GM21723 (cell line): ENCODE measurements around the gene RAI1.
"Not testable (repeated sequence)": the region's sequence is repeated elsewhere in the genome, so short reads cannot be mapped to it uniquely, and the experiment has no call there.

Source experiments
- ATAC-seq: cut with Tn5 transposase; IDR thresholded peaks from one replicate; pipeline ENCODE4 v1.9.1; 2021; ENCODE audit warnings: mild to moderate bottlenecking, moderate library complexity; ENCODE audit not compliant: unreplicated experiment

The RAI1 gene

GRCh38 chr17:17681187-17681743 is at the start of gene RAI1:
RAI1 (plus strand) TSS chr17:17681458; CDS start chr17:17792949, 111,491 bp downstream.
- peak; percentile 49 for ATAC-seq

DNA sequence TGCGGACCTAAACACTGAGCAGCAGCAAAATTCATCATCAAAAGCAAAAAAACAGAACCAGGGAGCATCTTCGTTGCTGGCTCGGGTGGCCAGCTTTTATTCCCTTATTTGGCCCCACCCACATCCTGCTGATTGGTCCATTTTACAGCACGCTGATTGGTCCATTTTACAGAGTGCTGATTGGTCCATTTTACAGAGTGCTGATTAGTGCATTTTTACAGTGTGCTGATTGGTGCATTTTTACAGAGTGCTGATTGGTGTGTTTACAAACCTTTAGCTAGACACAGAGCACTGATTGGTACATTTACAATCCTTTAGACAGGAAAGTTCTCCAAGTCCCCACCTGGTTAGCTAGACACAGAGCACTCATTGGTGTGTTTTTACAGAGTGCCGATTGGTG is 48.6 kb upstream of the RAI1 start:
- ATAC-seq = not testable (repeated sequence)

DNA sequence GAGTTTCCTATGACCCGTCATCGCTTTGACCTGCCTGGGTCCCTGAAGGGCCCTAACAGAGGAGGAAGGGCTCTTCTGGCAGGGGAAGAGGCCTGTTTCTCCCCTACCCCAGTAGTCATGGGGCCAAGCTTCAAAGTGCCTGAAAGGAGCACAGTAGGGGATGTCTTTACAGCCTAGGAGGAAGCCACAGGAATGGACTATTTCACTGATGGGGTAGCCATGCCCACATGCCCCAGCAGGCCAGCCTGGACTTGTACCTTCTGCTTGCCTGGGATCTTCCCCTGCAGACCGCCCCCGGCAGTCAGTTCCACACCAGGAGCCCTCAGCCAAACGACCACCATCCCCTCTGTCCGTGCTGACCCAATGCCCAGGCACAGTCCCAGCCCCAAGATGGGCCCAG is 47.9 kb upstream of the RAI1 start:
- ATAC-seq = no peak

- no peak for ATAC-seq
Measured at GRCh38 chr17:17635126-17635525, 46.1 kb upstream of the RAI1 start.

DNA sequence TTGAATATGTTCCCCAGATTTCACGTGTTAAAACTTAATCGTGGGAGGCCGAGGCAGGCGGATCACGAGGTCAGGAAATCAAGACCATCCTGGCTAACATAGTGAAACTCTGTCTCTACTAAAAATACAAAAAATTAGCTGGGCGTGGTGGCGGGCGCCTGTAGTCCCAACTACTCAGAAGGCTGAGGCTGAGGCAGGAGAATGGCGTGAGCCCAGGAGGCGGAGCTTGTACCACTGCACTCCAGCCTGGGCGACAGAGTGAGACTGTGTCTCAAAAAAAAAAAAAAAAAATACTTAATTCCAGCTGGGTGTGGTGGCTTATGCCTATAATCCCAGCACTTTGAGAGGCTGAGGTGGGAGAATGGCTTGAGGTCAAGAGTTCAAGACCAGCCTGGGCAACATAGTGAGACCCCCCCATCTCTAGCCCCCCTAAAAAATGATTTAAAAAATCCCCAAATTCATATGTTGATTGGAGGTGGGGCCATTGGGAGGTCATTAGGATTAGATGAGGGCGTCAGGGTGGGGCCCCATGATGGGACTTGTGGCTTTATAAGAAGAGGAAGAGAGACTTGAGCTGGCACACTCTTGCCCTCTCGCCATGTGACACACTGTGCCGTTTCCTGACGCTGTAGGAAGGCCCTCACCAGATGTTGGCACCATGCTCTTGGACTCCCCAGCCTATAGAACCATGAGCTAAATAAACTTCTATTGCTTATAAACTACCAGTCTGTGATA is 45.6 kb upstream of the RAI1 start:
- not testable (repeated sequence) for ATAC-seq

- ATAC-seq = no peak
Measured at GRCh38 chr17:17636272-17636885, 44.9 kb upstream of the RAI1 start.

DNA sequence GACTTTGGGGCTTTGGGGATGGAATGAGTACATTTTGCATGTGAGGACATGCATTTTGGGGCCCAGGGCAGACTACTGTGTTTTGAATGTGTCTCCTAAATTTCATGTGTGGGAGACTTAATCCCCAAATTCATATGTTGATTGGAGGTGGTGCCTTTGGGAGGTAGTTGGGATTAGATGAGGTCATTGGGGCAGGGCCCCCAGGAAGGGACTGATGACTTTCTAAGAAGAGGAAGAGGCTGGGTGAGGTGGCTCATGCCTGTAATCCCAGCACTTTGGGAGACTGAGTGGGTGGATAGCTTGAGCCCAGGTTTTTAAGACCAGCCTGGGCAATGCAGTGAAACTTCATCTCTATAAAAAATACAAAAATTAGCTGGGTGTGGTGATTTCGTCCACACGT is 42.8 kb upstream of the RAI1 start:
- ATAC-seq = no peak

- ATAC-seq = not testable (repeated sequence)
Measured at GRCh38 chr17:17639661-17640270, 41.5 kb upstream of the RAI1 start.

DNA sequence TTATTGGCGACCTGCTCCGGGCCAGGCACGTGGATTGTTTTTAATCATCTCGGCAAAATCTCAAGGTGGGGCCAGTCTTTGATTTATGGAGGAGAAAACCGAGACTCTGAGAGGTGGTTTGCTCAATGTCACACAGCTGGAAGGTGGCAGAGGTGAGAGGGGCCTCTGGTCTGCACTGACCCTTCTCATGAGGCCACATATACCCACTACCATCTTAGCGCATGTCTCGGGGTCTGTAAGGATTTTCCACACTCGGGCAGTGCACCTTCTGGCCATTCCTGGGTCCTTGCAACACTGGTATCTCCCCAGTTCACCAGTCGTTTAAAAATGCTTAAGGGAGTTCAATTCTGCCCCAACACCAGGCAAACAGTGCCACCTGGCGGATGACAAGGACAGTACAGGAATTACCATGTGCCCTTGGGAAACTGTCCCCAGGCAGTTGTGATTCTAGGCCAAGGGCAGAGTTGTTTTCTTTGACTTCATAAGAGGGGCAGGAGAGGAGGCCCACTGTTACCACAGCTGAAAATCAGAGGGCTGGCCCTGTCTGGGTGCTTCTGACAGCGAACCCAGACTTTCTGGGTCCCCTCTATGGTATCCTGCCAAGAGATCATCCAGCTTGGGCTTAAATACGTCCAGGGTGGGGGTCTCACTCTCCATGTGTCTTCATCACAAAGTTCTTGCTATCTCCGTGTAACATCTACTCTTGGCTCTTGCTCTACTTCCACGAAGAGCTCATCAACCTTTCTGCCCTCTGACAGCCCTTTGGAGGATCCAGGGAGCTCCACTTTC is 39.4 kb upstream of the RAI1 start:
- ATAC-seq = no peak

DNA sequence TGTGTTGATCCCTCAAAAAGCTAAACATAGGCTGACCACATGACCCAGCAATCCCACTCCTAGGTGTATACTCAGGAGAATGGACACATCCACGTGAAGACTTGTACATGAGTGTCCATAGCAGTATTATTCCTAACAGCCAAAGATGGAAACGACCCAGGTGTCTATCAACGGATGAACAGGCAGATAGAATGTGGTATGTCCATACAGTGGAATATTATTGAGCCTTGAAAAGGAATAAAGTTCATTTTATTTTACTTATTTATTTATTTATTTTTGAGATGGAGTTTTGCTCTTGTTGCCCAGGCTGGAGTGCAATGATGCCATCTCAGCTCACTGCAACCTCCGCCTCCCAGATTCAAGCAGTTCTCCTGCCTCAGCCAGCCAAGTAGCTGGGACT is 36.1 kb upstream of the RAI1 start:
- not testable (repeated sequence) for ATAC-seq

GRCh38 chr17:17645961-17646360 is 35.3 kb upstream of the RAI1 start:
- no peak for ATAC-seq

- ATAC-seq = no peak
Measured at GRCh38 chr17:17647524-17648178, 33.6 kb upstream of the RAI1 start.

DNA sequence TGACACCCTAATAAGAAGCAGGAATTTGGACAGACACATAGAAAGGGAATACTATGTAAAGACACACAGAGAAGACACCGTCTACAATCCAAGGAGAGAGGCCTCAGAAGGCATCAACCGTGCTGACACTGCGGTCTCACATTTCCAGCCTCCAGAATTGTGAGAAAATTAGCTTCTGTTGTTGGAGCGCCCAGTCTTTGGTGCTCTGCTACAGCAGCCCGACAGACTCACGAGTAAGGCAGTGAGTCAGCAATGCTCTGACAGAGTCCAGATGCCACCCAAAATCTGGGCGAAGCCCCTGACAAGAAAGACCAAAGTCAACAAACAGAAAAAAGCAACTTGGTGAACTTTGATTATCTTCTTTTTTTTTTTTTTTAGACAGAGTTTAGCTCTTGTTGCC is 32.5 kb upstream of the RAI1 start:
- ATAC-seq = no peak

DNA sequence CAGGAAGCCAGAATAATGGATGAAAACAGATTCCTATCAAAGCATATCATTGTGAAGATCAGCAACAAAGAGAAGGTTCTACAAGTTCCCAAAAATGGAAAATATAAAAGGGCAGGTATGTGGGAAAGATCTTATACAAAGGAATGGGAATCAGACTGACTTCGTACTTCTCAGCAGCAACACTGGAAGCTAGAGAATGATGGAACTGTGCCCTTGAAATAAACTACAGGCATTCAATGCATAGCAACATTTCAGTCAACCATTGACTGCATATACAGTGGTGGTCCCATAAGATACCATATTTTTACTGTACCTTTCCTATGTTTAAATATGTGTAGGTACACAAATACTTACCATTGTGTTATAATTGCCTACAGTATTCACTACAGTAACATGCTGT is 30.3 kb upstream of the RAI1 start:
- no peak for ATAC-seq

DNA sequence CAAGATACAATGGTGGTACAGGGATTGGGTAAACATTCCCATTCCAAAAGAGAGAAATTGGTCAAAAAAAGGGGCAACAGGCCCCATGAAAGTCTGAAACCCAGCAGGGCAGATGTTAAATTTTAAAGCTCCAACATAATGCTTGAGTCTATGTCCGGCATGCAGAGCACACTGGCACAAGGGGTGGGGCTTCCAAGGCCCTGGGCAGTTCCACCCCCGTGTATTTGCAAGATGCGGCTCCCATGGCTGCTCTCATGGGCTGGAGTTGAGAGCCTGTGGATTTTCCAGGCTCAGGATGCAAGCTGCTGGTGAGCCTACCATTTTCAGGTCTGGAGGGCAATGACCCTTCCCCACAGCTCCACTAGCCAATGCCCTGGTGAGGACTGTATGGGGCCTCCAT is 27.9 kb upstream of the RAI1 start:
- ATAC-seq = no peak

GRCh38 chr17:17659340-17659739 is 21.9 kb upstream of the RAI1 start:
- ATAC-seq = no peak

GRCh38 chr17:17661134-17661533 is 20.1 kb upstream of the RAI1 start:
- ATAC-seq = no peak

DNA sequence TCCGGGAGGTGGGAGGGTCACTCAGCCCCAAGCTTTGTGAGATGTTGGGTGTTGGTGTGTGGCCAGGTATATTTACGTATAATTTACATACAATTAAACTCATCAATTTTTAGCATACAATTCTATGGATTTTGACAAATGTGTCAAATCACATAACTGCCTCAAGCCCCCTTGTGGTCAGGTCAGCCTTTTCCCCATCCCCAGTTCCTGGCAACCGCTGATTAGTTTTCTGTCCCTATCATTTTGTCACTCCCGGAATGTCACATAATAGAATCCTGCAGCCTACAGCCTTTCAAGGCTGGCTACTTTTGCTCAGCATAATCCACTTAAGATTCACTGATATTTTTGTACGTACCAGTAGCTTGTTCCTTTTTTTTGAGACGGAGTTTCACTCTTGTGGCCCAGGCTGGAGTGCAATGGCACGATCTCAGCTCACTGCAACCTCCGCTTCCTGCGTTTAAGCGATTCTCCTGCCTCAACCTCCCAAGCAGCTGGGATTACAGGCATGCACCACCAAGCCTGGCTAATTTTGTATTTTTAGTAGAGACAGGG is 19.3 kb upstream of the RAI1 start:
- ATAC-seq = no peak

GRCh38 chr17:17663160-17664063 is 17.8 kb upstream of the RAI1 start:
- peak; percentile 81 for ATAC-seq
